Osteocyte (in vitro differentiated cells): Measurements from ENCODE around the gene HSD3B7. TPM values are rescaled to one million over a fixed set of nuclear protein-coding genes. Genes with fewer than 3 reads are reported as not detected.

Source experiments
- DNase-seq: peaks from one replicate; pipeline ENCODE4 v3.0.0; 2021; ENCODE audit warnings: mixed read lengths; ENCODE audit not compliant: unreplicated experiment; ENCODE audit errors: extremely low spot score
- H3K27ac Mint-ChIP-seq: one replicate; pipeline ENCODE4 v1.8.0; 2021; ENCODE audit warnings: mild to moderate bottlenecking, mixed read lengths; ENCODE audit not compliant: unreplicated experiment
- H3K27me3 Mint-ChIP-seq: one replicate; pipeline ENCODE4 v1.8.0; 2021; ENCODE audit warnings: mixed read lengths; ENCODE audit not compliant: unreplicated experiment
- H3K36me3 Mint-ChIP-seq: one replicate; pipeline ENCODE4 v1.8.0; 2021; ENCODE audit warnings: mixed read lengths; ENCODE audit not compliant: unreplicated experiment
- H3K4me1 Mint-ChIP-seq: one replicate; pipeline ENCODE4 v1.8.0; 2021; ENCODE audit warnings: mixed read lengths; ENCODE audit not compliant: unreplicated experiment
- H3K4me3 Mint-ChIP-seq: one replicate; pipeline ENCODE4 v1.8.0; 2021; ENCODE audit warnings: mild to moderate bottlenecking, moderate library complexity, mixed read lengths; ENCODE audit not compliant: unreplicated experiment
- H3K9me3 Mint-ChIP-seq: one replicate; pipeline ENCODE4 v1.8.0; 2021; ENCODE audit warnings: mixed read lengths; ENCODE audit not compliant: unreplicated experiment
- total RNA-seq: library from RNA; stranded (reverse); gene quantifications from 2 replicates; pipeline ENCODE4 v1.2.1, GENCODE V29; 2021
- TF ChIP-seq, protein P1 (sequence below): fragments of 200-600 bp; sonication (generic); IDR thresholded peaks from 2 replicates; pipeline ENCODE4 v1.5.0; 2021; ENCODE audit warnings: antibody characterized with exemption, mild to moderate bottlenecking, moderate library complexity

The HSD3B7 gene
- total RNA-seq, 1 donor from 2014 or later, result 7.6 TPM

DNA sequence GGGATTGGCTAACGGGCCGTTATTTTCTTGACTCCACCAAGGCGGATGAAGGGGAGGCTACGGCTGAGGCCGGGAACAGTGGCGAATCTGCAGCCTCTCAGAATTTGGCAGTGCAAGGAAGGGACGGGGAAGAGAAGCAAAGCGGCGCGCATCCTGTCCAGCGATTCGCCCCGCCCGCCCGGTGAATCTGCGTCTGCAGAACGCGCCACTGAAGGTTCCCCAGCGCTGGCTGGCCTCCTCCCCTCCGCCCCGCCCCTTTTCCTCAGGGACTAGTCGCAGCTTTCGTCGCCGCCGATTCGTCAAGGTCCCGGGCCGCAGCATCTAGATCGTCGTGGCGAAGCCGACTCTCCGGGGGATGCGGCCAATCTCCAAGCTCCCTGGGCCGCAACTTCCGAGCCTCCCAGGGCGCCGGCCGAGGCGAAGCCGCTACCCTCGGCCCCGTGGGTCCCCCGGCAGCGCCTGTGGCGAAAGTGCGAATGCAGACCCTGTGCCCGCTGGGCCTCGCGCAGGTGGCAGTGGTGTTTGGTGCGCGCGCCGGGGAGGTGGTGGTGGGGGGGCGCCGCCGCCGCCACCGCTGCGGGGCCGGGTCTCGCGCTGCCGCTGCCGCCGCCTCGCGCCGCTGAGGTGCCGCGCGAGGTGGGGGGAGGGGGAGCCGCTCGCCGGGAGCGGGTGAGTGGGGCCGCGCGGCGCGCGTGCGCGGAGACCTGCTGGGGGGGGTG lies 27.4 kb upstream of the HSD3B7 start, which contains the start of gene SETD1A:
SETD1A (plus strand) TSS at position 299 of the 719 bp plus-strand sequence. CDS start 978 bp downstream, outside the sequence.
- Mint-ChIP-seq H3K27me3 (no peaks in the 10 kb centered on the region), H3K27ac (peak within 1 kb of the TSS; percentile 99), H3K4me1 (peaks cover 27% of the 10 kb centered on the region), H3K9me3 (no peaks in the 10 kb centered on the region), H3K36me3 (peaks cover 23% of the 10 kb centered on the region), H3K4me3 (peak within 1 kb of the TSS; percentile 90)
- DNase-seq, result peak; percentile 98
- TF ChIP-seq, protein P1, sequence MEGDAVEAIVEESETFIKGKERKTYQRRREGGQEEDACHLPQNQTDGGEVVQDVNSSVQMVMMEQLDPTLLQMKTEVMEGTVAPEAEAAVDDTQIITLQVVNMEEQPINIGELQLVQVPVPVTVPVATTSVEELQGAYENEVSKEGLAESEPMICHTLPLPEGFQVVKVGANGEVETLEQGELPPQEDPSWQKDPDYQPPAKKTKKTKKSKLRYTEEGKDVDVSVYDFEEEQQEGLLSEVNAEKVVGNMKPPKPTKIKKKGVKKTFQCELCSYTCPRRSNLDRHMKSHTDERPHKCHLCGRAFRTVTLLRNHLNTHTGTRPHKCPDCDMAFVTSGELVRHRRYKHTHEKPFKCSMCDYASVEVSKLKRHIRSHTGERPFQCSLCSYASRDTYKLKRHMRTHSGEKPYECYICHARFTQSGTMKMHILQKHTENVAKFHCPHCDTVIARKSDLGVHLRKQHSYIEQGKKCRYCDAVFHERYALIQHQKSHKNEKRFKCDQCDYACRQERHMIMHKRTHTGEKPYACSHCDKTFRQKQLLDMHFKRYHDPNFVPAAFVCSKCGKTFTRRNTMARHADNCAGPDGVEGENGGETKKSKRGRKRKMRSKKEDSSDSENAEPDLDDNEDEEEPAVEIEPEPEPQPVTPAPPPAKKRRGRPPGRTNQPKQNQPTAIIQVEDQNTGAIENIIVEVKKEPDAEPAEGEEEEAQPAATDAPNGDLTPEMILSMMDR, result no peak

DNA sequence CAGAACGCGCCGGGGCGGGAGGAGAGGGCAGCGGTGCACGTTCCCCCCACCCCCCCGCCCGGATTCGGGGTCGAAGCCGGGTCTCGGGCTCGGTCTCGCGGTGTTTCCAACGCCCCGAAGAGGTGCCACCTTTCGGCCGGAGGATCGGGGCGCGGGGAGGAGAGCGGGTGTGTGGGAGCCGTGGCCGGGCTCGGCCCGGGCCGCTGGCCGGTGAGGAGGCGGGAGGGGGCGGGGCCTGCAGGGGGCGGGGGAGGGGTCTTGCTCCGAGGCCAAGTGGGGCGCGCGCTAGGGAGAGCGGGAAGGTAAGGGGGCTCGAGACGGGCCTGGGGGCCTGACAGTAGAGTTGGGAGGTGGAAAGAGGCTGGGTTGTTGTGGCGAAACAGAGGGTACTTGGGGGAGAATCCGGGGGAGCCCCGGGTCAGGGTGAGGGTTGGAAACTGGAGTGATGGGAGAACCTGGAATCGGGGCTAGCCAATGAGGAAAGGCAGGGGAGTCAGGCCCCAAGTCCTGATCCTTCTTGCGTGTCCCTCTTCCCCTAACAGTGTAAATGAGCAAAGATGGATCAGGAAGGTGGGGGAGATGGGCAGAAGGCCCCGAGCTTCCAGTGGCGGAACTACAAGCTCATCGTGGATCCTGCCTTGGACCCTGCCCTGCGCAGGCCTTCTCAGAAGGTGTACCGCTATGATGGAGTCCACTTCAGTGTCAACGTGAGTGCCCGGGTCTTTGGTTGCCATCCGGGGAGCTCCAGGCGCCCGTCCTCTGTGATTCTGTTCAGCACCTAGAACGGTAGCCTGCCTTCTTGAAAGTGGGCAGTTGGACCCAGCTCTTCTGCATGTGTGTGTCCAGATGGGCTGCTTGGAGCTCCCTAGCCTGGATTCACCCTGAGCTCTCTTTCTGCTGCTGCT lies 26.6 kb upstream of the HSD3B7 start:
- Mint-ChIP-seq H3K4me3 (peak overlapping the region; percentile 87), H3K36me3 (peaks cover 30% of the 10 kb centered on the region), H3K27ac (peak overlapping the region; percentile 78), H3K4me1 (peaks cover 22% of the 10 kb centered on the region), H3K27me3 (no peaks in the 10 kb centered on the region), H3K9me3 (no peaks in the 10 kb centered on the region)
- TF ChIP-seq, protein P1, result no peak
- DNase-seq, result no peak

DNA sequence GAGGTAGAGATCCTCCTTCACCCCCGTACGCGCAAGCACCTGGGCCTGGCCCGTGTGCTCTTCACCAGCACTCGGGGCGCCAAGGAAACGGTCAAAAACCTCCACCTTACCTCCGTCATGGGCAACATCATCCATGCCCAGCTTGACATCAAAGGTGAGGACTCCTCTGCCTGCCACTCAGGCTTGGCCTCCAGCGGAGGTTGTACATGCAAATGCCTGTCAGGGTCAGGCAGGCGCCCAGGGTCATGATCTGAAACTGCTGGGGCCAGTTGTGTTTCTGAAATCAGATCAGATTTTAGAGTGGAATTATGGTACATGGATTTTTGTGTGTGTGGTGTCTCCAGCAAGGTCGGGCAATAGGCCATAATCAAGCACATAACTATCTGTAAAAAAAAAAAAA lies 23.6 kb upstream of the HSD3B7 start:
- H3K4me1 Mint-ChIP-seq, result peaks cover 15% of the 10 kb centered on the region
- no peaks in the 10 kb centered on the region for H3K27me3 Mint-ChIP-seq
- peaks cover 46% of the 10 kb centered on the region for H3K36me3 Mint-ChIP-seq
- no peak for DNase-seq
- H3K9me3 Mint-ChIP-seq, result no peaks in the 10 kb centered on the region
- no peak overlapping the region for H3K27ac Mint-ChIP-seq
- TF ChIP-seq, protein P1, result no peak
- no peak overlapping the region for H3K4me3 Mint-ChIP-seq

DNA sequence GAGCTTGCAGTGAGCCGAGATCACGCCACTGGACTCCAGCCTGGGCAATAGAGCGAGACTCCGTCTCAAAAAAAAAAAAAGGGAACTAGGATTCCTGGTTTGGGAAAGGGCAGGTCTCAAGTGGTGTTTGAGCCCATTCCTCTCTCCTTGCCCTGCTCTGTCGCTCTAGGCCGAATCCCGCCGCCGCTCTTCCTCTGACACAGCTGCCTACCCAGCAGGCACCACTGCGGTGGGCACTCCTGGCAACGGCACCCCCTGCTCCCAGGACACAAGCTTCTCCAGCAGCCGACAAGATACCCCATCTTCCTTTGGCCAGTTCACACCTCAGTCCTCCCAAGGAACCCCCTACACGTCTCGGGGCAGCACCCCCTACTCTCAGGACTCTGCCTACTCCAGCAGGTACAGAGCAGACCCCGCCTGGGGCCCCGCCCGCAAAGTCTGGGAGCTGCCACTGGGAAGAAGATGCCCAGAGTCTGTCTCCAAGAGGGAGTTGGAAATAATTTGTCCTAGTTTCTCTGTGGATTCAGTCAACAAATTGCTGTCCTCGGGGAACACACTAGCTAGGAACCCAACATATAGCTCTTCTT lies 21.0 kb upstream of the HSD3B7 start:
- H3K9me3 Mint-ChIP-seq, result no peaks in the 10 kb centered on the region
- no peak overlapping the region for H3K27ac Mint-ChIP-seq

More for the DNA sequence above, 21.0 kb upstream of the HSD3B7 start:
- Mint-ChIP-seq H3K4me3 (no peak overlapping the region), H3K4me1 (peaks cover 8% of the 10 kb centered on the region), H3K36me3 (peaks cover 58% of the 10 kb centered on the region), H3K27me3 (no peaks in the 10 kb centered on the region)
- TF ChIP-seq, protein P1, result no peak
- no peak for DNase-seq
